ENCODE data around the gene PARP1. TPM values are rescaled to one million over a fixed set of nuclear protein-coding genes. Genes with fewer than 3 reads are reported as not detected.

PARP1 gene
- total RNA-seq, 1 donor from 2014 or later, result 115 TPM

DNA sequence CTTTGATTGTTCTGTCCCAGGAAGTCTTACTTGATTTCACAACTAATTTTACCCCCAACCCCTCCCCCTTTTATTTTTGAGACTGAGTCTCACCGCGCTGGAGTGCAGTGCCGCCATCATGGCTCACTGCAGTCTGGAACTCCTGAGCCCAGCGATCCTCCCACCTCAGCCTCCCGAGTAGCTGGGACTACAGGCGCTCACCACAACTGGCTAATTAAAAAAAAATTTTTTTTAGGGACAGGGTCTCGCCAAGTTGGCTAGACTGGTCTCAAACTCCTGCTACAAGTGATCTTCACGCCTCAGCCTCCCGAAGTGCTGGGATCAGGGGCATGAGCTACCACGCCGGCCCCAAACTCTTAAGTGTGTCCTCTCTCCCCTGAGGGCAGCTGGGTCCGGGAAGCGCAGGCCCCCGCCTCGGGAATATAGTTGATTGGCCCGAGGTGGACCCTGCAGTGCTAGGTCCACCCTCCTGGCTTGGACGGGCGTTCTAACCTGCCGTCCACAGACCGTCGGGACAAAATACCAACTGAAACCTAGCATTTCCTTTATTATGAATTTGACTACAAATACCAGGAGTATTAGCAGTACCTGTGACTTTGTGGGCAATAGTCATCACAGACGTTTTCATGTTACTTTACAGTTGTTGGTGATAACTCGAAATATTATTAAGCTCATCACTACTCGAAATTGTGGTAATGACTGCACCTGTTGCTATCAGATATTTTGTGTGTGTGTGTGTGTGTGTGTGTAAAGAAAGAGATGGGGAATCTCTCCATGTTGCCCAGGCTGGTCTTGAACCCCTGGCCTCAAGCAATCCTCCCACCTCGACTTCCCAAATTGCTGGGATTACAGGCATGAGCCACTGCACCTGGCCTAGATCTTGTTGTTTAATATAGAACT, 642 bp upstream of the PARP1 start:
- no peak for DNase-seq (ENCODE audit: low spot score in 2 of 2)

DNA sequence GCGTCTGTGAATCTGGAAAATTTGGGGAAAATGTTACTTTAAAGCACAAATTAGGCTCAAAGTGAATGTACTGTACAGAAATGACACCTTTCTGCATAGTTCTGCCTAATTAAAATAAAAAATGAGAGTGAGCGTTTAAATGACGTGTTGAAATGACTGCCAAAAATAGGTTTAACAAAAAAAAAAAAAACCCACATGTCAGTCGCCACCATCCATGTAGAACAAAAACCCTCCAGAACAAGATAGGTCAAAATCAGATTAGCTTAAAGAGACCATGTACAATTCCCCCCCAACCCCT, 745 bp downstream of the PARP1 start:
- FAIRE-seq (no peak), DNase-seq (ENCODE audit: low spot score in 2 of 2) (no peak)

More for the DNA sequence above, 642 bp upstream of the PARP1 start:
- no peak for FAIRE-seq

GRCh38 chr1:226406401-226406881, 1.5 kb downstream of the PARP1 start:
- no peak for FAIRE-seq
- no peak for DNase-seq (ENCODE audit: low spot score in 2 of 2)

DNA sequence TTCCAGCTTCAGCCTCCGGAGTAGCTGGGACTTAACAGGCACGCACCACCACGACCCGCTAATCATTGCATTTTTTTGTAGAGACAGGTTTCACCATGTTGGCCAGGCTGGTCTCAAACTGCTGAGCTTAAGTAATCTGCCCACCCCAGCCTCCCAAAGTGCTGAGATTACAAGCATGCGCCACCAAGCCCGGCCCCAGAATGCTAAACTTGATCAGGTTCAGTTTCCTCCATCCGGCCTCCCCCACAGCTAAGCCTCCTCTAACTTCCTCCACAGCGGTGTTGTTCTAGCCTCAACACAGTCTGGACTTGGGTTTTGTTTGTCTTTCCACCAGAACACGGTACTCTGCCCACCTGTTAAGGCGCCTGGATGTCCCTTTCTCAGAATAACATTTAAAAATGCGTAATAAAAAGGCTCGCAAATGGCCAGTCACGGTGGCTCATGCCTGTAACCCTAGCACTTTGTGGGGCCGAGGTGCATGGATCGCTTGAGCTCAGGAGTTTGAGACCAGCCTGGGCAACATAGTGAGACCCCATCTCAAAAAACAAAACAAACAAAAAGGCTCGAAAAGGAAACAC, 2.4 kb downstream of the PARP1 start:
- DNase-seq (ENCODE audit: low spot score in 2 of 2) (no peak), FAIRE-seq (no peak)

GRCh38 chr1:226404904-226405222, 3.0 kb downstream of the PARP1 start:
- FAIRE-seq, result no peak
- DNase-seq (ENCODE audit: low spot score in 2 of 2), result no peak

- FAIRE-seq, result no peak
- no peak for DNase-seq (ENCODE audit: low spot score in 2 of 2)
Observed at GRCh38 chr1:226404063-226404903, 3.6 kb downstream of the PARP1 start.

DNA sequence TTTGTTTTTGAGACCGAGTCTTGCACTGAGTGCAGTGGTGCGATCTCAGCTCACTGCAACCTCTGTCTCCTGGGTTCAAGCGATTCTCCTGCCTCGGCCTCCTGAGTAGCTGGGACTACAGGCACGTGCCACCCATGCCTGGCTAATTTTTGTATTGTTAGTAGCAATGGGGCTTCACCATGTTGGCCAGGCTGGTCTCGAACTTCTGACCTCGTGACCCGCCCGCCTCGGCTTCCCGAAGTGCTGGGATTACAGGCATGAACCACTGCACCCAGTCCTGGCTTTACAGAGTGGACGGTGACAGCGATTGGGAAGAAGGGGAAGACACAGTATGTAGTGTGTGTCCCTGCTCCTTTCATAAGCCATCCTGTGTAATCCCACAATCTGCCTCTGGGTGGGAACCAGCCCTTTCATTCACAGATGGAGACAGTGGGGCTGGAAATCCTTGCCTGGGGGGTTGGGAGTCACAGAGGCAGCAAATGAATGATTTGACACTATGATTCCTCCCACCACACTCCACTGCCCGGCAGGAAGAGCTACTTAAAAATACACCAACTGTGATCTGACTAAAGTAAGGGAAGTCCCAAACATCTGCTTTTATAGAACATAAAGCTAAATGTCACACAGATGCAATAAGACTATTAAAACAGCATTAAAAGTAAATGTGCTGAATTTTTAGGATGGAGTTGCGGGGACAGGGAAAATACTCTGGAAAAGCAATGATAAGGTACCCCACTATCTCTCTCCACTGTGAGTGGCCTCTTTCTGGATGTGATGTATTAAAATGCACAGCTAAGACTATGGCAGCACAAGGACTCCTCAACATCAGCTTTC, 4.5 kb downstream of the PARP1 start:
- peak; percentile 34 to 49 for DNase-seq (ENCODE audit: low spot score in 2 of 2)
- FAIRE-seq, result no peak

GRCh38 chr1:226402739-226403165, 5.1 kb downstream of the PARP1 start:
- FAIRE-seq (no peak), DNase-seq (ENCODE audit: low spot score in 2 of 2) (peak; percentile 49 to 76)

DNA sequence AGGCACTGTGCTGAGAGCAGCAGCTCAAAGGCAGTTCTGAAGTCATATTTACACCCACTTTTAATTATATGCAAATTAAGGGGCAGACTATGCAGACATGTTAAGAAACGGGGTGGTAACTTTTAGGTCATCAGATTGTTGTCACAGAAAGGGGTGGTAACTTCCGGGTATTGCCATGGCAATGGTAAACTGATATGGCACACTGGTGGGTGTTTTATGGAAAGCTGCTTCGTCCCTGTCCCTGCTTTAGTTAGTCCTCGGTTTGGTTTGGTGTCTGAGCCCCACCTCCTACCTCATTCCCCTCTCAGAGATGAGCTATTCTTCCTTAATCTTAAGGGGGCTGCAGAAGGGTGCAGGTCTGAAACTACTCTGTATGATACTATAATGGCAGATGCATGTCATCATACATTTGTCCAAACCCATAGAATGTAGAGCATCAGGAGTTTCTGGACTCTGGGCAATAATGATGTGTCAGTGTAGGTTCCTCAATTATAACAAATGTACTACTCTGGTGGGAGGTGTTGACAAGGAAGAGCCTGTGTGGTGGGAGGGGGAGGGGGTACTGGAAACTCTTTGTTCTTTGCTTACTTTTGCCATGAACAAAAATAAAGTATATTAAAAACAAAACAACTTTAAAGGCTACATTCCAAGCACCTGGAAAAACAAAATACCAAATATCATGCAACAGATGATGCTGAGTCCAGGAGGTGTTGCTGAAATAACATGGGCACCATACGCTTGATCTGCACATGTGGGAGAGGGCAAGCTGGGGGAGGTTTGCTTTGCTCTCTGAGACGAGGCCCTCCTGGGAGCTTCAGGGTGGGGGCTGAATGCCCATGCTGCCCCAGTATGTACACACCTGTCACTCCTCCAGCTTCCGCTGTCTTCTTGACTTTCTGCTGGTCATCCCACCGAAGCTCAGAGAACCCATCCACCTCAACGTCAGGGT, 6.3 kb downstream of the PARP1 start:
- DNase-seq (ENCODE audit: low spot score in 2 of 2), result no peak
- no peak for FAIRE-seq

DNA sequence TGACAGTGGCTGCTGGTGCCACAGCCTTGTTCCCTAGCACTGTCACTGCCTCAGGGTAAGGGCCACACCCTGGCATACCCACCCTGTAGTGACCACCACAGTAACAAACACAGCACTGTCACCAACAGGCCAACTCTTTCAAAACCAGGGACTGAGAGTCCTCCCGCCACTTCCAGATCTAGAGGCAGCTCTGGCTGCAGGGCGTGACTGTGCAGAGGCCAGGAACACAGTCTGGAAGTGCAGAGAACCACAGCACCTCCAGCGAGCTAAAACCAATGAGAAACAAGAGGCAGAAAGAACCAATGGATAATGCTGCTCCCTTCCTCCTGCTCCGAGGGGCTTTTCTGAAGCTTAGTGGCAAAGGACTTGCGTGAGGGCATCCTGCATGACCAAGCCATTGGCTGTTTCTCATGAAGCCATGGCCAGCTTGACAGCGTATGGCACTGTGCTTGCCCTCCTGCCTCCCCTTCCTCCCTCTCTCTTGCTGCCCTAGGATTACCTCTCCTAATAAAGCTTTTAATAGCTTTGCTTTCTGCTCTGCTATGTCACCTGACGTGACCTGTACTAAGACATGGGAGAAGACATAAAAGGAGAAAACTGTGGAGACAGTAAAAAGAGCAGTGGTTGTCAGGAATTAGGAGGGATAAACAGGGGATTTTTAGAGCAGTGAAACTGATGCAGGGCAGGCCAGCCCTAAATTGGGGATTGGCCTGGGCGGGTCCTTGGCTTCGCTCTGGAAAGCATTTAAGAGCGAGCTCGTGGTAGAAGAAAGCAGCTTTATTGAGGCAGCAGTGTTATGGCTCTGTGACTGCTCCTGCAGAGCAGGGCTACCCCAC, 7.2 kb downstream of the PARP1 start:
- FAIRE-seq (no peak), DNase-seq (ENCODE audit: low spot score in 2 of 2) (no peak)

DNA sequence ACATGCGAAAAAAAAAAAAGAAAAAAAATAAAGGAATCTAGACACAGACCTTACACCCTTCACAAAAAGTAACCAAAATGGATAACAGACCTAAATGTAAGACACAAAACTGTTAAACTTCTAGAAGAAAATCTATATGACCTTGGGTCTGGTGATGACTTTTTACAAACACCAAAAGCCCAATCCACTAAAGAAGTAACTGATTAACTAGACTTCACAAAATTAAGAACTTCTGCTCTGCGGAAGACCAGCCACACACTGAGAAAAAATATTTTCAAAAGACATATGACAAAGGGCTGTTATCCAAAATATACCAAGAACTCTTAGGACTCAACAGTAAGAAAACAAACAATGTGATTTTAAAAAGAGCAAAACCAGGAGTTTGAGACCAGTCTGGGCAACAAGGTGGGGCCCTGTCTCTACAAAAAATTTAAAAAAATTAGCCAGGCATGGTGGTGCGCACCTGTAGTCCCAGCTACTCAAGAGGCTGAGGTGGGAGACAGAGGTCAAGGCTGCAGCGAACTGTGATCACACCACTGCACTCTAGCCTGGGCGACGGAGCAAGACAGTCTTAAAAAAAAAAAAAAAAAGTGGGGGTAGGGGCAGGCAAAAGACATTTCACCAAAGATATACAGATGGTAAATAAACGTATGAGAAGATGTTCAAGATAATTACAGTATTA, 9.8 kb downstream of the PARP1 start:
- DNase-seq (ENCODE audit: low spot score in 2 of 2) (no peak), FAIRE-seq (no peak)

DNA sequence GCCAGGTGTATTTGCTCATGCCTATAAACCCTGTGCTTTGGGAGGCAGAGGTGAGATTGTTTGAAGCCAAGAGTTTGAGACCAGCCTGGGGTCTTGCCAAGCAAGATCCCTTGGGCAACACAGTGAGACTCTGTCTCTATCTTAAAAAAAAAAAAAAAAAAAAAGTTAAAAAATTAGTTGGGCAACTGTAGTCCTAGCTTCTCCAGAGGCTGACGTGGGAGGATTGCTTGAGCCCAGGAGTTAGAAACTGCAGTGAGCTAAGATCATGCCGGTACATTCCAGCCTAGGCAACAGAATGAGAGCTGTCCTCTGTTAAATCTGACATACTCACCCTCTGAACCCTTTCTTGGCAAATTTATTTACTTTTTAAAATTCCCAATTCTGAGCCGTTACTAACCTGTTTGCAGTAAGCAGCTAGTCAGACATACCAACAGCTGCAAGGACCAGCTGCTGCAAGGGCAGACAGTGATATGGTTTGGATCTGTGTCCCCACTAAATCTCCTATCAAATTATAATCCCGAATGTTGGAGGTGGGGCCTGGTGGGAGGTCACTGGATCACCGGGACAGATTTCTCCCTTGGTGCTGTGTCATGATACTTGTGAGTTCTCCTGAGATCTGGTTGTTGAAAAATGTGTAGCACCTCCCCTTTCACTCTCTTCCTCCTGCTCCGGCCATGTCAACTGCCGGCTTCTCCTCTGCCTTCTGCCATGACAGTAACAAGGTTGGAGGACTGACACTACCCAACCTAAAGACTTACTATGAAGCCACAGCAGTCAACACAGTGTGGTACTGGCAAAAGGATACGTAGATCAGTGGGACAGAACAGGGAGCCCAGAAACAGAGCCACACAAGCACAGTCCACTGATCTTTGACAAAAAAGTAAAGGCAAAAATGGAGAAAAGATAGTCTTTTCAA, 10.6 kb downstream of the PARP1 start:
- FAIRE-seq, result no peak
- no peak for DNase-seq (ENCODE audit: low spot score in 2 of 2)

DNA sequence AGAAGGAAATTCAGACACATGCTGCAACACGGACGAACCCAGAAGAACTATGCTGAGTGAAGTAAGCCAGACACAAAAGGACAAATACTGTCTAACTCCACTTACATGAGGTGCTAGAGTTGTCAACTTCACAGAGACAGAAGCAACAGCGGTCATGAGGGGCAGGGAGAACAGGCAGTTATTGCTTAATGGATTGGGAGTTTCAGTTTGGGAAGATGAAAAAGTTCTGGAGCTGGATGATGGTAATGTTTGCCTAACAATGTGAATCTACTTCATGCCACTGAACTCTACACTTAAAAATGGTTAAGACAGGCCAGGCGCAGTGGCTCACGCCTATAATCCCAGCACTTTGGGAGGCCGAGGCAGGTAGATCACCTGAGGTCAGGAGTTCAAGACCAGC, 12.1 kb downstream of the PARP1 start:
- no peak for FAIRE-seq

GRCh38 chr1:226394462-226394861, 13.4 kb downstream of the PARP1 start:
- DNase-seq (ENCODE audit: low spot score in 2 of 2), result no peak
- no peak for FAIRE-seq

More for the DNA sequence above, 12.1 kb downstream of the PARP1 start:
- DNase-seq (ENCODE audit: low spot score in 2 of 2), result no peak

GRCh38 chr1:226390681-226391080, 17.2 kb downstream of the PARP1 start:
- DNase-seq (ENCODE audit: low spot score in 2 of 2) (no peak), FAIRE-seq (no peak)

- FAIRE-seq (no peak), DNase-seq (ENCODE audit: low spot score in 2 of 2) (no peak)
Observed at GRCh38 chr1:226388131-226388530, 19.8 kb downstream of the PARP1 start.

- no peak for DNase-seq (ENCODE audit: low spot score in 2 of 2)
- FAIRE-seq, result no peak
Observed at GRCh38 chr1:226384717-226385116, 23.2 kb downstream of the PARP1 start.
